ENCODE data around the gene FCAMR.

FCAMR gene

GRCh38 chr1:207002724-207003146 lies 32.5 kb upstream of the FCAMR start:
- no peaks in the 10 kb centered on the region for H3K36me3 ChIP-seq (ENCODE audit: insufficient read depth)

GRCh38 chr1:207001492-207002245 lies 31.4 kb upstream of the FCAMR start:
- no peaks in the 10 kb centered on the region for H3K36me3 ChIP-seq (ENCODE audit: insufficient read depth)
- H3K27me3 ChIP-seq (ENCODE audit: insufficient read depth, low read depth), result no peaks in the 10 kb centered on the region
- H3K79me2 ChIP-seq (ENCODE audit: insufficient read depth, low read depth), result no peaks in the 10 kb centered on the region
- H3K4me2 ChIP-seq, result no peak overlapping the region
- no peak overlapping the region for H3K27ac ChIP-seq
- H2AFZ ChIP-seq (ENCODE audit: low read depth), result no peak overlapping the region
- TF ChIP-seq, protein P1, sequence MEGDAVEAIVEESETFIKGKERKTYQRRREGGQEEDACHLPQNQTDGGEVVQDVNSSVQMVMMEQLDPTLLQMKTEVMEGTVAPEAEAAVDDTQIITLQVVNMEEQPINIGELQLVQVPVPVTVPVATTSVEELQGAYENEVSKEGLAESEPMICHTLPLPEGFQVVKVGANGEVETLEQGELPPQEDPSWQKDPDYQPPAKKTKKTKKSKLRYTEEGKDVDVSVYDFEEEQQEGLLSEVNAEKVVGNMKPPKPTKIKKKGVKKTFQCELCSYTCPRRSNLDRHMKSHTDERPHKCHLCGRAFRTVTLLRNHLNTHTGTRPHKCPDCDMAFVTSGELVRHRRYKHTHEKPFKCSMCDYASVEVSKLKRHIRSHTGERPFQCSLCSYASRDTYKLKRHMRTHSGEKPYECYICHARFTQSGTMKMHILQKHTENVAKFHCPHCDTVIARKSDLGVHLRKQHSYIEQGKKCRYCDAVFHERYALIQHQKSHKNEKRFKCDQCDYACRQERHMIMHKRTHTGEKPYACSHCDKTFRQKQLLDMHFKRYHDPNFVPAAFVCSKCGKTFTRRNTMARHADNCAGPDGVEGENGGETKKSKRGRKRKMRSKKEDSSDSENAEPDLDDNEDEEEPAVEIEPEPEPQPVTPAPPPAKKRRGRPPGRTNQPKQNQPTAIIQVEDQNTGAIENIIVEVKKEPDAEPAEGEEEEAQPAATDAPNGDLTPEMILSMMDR (conservative IDR thresholded peaks at IDR 0.05; ENCODE audit: low read depth, low read length), result no peak
- no peak overlapping the region for H3K4me3 ChIP-seq (IDR thresholded peaks at IDR 0.05; ENCODE audit: insufficient read depth, low read depth, low read length)
- no peaks in the 10 kb centered on the region for H3K4me1 ChIP-seq (ENCODE audit: low read depth, poor library complexity, severe bottlenecking)
- no peaks in the 10 kb centered on the region for H4K20me1 ChIP-seq (ENCODE audit: insufficient read depth)
- H3K9ac ChIP-seq, result no peak overlapping the region

More at GRCh38 chr1:207002724-207003146, 32.5 kb upstream of the FCAMR start:
- Histone ChIP-seq H4K20me1 (ENCODE audit: insufficient read depth) (no peaks in the 10 kb centered on the region), H3K4me2 (no peak overlapping the region), H2AFZ (ENCODE audit: low read depth) (no peak overlapping the region), H3K27ac (no peak overlapping the region), H3K4me3 (IDR thresholded peaks at IDR 0.05; ENCODE audit: insufficient read depth, low read depth, low read length) (no peak overlapping the region), H3K79me2 (ENCODE audit: insufficient read depth, low read depth) (no peaks in the 10 kb centered on the region), H3K9ac (no peak overlapping the region), H3K27me3 (ENCODE audit: insufficient read depth, low read depth) (no peaks in the 10 kb centered on the region), H3K4me1 (ENCODE audit: low read depth, poor library complexity, severe bottlenecking) (no peaks in the 10 kb centered on the region)
- TF ChIP-seq, protein P1 (conservative IDR thresholded peaks at IDR 0.05; ENCODE audit: low read depth, low read length), result no peak

GRCh38 chr1:207000651-207001291 lies 30.5 kb upstream of the FCAMR start:
- TF ChIP-seq, protein P1 (conservative IDR thresholded peaks at IDR 0.05; ENCODE audit: low read depth, low read length), result no peak
- Histone ChIP-seq H3K27me3 (ENCODE audit: insufficient read depth, low read depth) (no peaks in the 10 kb centered on the region), H3K4me3 (IDR thresholded peaks at IDR 0.05; ENCODE audit: insufficient read depth, low read depth, low read length) (no peak overlapping the region), H3K27ac (no peak overlapping the region), H4K20me1 (ENCODE audit: insufficient read depth) (no peaks in the 10 kb centered on the region), H3K4me2 (no peak overlapping the region), H3K36me3 (ENCODE audit: insufficient read depth) (no peaks in the 10 kb centered on the region), H2AFZ (ENCODE audit: low read depth) (no peak overlapping the region), H3K79me2 (ENCODE audit: insufficient read depth, low read depth) (no peaks in the 10 kb centered on the region), H3K4me1 (ENCODE audit: low read depth, poor library complexity, severe bottlenecking) (no peaks in the 10 kb centered on the region), H3K9ac (no peak overlapping the region)

GRCh38 chr1:206998816-206999215 lies 28.6 kb upstream of the FCAMR start:
- H3K36me3 ChIP-seq (ENCODE audit: insufficient read depth), result no peaks in the 10 kb centered on the region
- no peak overlapping the region for H3K4me3 ChIP-seq (IDR thresholded peaks at IDR 0.05; ENCODE audit: insufficient read depth, low read depth, low read length)
- H3K79me2 ChIP-seq (ENCODE audit: insufficient read depth, low read depth), result no peaks in the 10 kb centered on the region
- TF ChIP-seq, protein P1 (conservative IDR thresholded peaks at IDR 0.05; ENCODE audit: low read depth, low read length), result no peak
- no peak overlapping the region for H3K27ac ChIP-seq
- H4K20me1 ChIP-seq (ENCODE audit: insufficient read depth), result no peaks in the 10 kb centered on the region
- H3K4me2 ChIP-seq, result no peak overlapping the region
- H3K27me3 ChIP-seq (ENCODE audit: insufficient read depth, low read depth), result no peaks in the 10 kb centered on the region
- H3K9ac ChIP-seq, result no peak overlapping the region
- H2AFZ ChIP-seq (ENCODE audit: low read depth), result no peak overlapping the region
- H3K4me1 ChIP-seq (ENCODE audit: low read depth, poor library complexity, severe bottlenecking), result no peaks in the 10 kb centered on the region
